ENCODE measurements around the gene TMEM220. TPM values are rescaled to one million over a fixed set of nuclear protein-coding genes. Genes with fewer than 3 reads are reported as not detected.
A peak's percentile ranks its signal among the peaks of the same experiment; 100 is the strongest.

Gene TMEM220
- polyA plus RNA-seq, 1 experiment, result 12.2 TPM

GRCh38 chr17:10683853-10684252 lies 46.0 kb downstream of the TMEM220 start:
- peak; percentile 47 for TF ChIP-seq CTCF (IDR thresholded peaks at IDR 0.05; ENCODE audit: insufficient read depth, low read depth, low read length)

GRCh38 chr17:10681866-10682446 lies 47.9 kb downstream of the TMEM220 start:
- Histone ChIP-seq H3K27me3 (ENCODE audit: control insufficient read depth, insufficient read depth, low read length) (no peaks in the 10 kb centered on the region), H3K4me3 (ENCODE audit: low read depth, low read length) (no peak overlapping the region), H3K36me3 (ENCODE audit: control insufficient read depth, insufficient read depth, low read length) (peaks cover 10% of the 10 kb centered on the region)
- peak; percentile 82 for DNase-seq (ENCODE audit: low read depth)
- POLR2A ChIA-PET, result no interaction called here
- no peak for TF ChIP-seq CTCF (IDR thresholded peaks at IDR 0.05; ENCODE audit: insufficient read depth, low read depth, low read length)
- CTCF ChIA-PET, result interaction anchor here (0.9 to 5.8 kb wide), 3 partner anchors 18 to 46 kb away, joined by 3 to 68 read pairs (median 3); no protein-coding TSS in a partner anchor

More at GRCh38 chr17:10683853-10684252, 46.0 kb downstream of the TMEM220 start:
- ChIA-PET CTCF (interaction anchor here (0.7 to 5.8 kb wide), 13 partner anchors 9 to 76 kb away, joined by 3 to 68 read pairs (median 4); partner anchors contain the start of genes ADPRM, SCO1 and TMEM220), POLR2A (no interaction called here)
- Histone ChIP-seq H3K27me3 (ENCODE audit: control insufficient read depth, insufficient read depth, low read length) (no peaks in the 10 kb centered on the region), H3K36me3 (ENCODE audit: control insufficient read depth, insufficient read depth, low read length) (peaks cover 9% of the 10 kb centered on the region), H3K4me3 (ENCODE audit: low read depth, low read length) (no peak overlapping the region)
- DNase-seq (ENCODE audit: low read depth), result no peak

GRCh38 chr17:10674704-10675103 lies 55.1 kb downstream of the TMEM220 start:
- no peak for DNase-seq (ENCODE audit: low read depth)
- H3K4me3 ChIP-seq (ENCODE audit: low read depth, low read length), result no peak overlapping the region
- H3K27me3 ChIP-seq (ENCODE audit: control insufficient read depth, insufficient read depth, low read length), result no peaks in the 10 kb centered on the region
- POLR2A ChIA-PET, result no interaction called here
- CTCF ChIA-PET, result interaction anchor here (1.2 to 2.8 kb wide), 3 partner anchors 9 to 28 kb away, joined by 3 to 10 read pairs (median 8); no protein-coding TSS in a partner anchor
- no peak for TF ChIP-seq CTCF (IDR thresholded peaks at IDR 0.05; ENCODE audit: insufficient read depth, low read depth, low read length)
- peaks cover 1% of the 10 kb centered on the region; the same call in 1 of the 2 replicates for H3K36me3 ChIP-seq (ENCODE audit: control insufficient read depth, insufficient read depth, low read length)

- POLR2A ChIA-PET, result no interaction called here
- Histone ChIP-seq H3K27me3 (ENCODE audit: control insufficient read depth, insufficient read depth, low read length) (no peaks in the 10 kb centered on the region), H3K4me3 (ENCODE audit: low read depth, low read length) (no peak overlapping the region), H3K36me3 (ENCODE audit: control insufficient read depth, insufficient read depth, low read length) (peaks cover 1% of the 10 kb centered on the region; the same call in 1 of the 2 replicates)
- CTCF ChIA-PET, result interaction anchor here (1.0 to 2.8 kb wide), 2 partner anchors 10 to 27 kb away, joined by 4 to 10 read pairs; no protein-coding TSS in a partner anchor
- TF ChIP-seq CTCF (IDR thresholded peaks at IDR 0.05; ENCODE audit: insufficient read depth, low read depth, low read length), result no peak
- no peak for DNase-seq (ENCODE audit: low read depth)
Measured at GRCh38 chr17:10673312-10673711, 56.5 kb downstream of the TMEM220 start.

- Histone ChIP-seq H3K36me3 (ENCODE audit: control insufficient read depth, insufficient read depth, low read length) (no peaks in the 10 kb centered on the region), H3K27me3 (ENCODE audit: control insufficient read depth, insufficient read depth, low read length) (no peaks in the 10 kb centered on the region), H3K4me3 (ENCODE audit: low read depth, low read length) (no peak overlapping the region)
- CTCF ChIA-PET, result interaction anchor here (1.0 kb wide), 1 partner anchor 12 kb away, joined by 3 read pairs; the partner anchor contains the start of gene MYH3
- no peak for TF ChIP-seq CTCF (IDR thresholded peaks at IDR 0.05; ENCODE audit: insufficient read depth, low read depth, low read length)
- POLR2A ChIA-PET, result no interaction called here
- DNase-seq (ENCODE audit: low read depth), result peak; percentile 51
Measured at GRCh38 chr17:10668775-10669174, 61.0 kb downstream of the TMEM220 start.
